Kidney (tissue), 14 donors: Measurements from ENCODE around the gene DGKG. TPM values are rescaled to one million over a fixed set of nuclear protein-coding genes. Genes with fewer than 3 reads are reported as not detected.

Source experiments
- DNase-seq, 5 donors: peaks; one replicate each; pipeline ENCODE4 v3.0.0-alpha.2; 2013 to 2020
- FAIRE-seq: peaks from 2 replicates; lab custom pipeline; 2012; peaks lifted over from hg19 to GRCh38; lab: Jason Lieb, UNC
- H3K27ac ChIP-seq, 2 donors: one replicate each; pipeline ENCODE4 v1.7.0; 2013; ENCODE audit warnings: low read depth in 2 of 2, low read length in 2 of 2, inconsistent platforms in 1 of 2
- H3K27me3 ChIP-seq: one replicate; pipeline ENCODE4 v1.7.1; 2013; ENCODE audit warnings: low read length, inconsistent platforms; ENCODE audit not compliant: control insufficient read depth, insufficient read depth
- H3K36me3 ChIP-seq, 3 donors: one replicate each; pipeline versions ENCODE4 v1.7.0 to v1.7.1; 2013; ENCODE audit warnings: low read length in 3 of 3, control low read depth in 1 of 3, inconsistent platforms in 1 of 3; ENCODE audit not compliant: insufficient read depth in 3 of 3, control insufficient read depth in 2 of 3
- H3K4me1 ChIP-seq, 3 donors: one replicate each; pipeline versions ENCODE4 v1.7.0 to v1.7.1; 2013; ENCODE audit warnings: low read length in 3 of 3, inconsistent platforms in 1 of 3, low read depth in 1 of 3; ENCODE audit not compliant: control insufficient read depth in 2 of 3, insufficient read depth in 2 of 3
- H3K4me3 ChIP-seq, 3 donors: one replicate each; pipeline versions ENCODE4 v1.7.0 to v1.8.1; 2013; ENCODE audit warnings: low read length in 3 of 3, control low read depth in 1 of 3, inconsistent platforms in 1 of 3
- H3K9ac ChIP-seq, 3 donors: one replicate each; pipeline versions ENCODE4 v1.7.0 to v1.7.1; 2013; ENCODE audit warnings: low read length in 3 of 3, control low read depth in 1 of 3, inconsistent platforms in 1 of 3
- H3K9me3 ChIP-seq, 3 donors: one replicate each; pipeline versions ENCODE4 v1.7.0 to v1.7.1; 2013; ENCODE audit warnings: low read length in 3 of 3, control low read depth in 1 of 3, inconsistent platforms in 1 of 3; ENCODE audit not compliant: control insufficient read depth in 2 of 3, insufficient read depth in 1 of 3
- CTCF ChIP-seq: IDR thresholded peaks from 3 replicates; pipeline ENCODE4 v1.5.1; 2012; ENCODE audit warnings: mild to moderate bottlenecking, moderate library complexity, borderline replicate concordance; ENCODE audit not compliant: insufficient read depth; ENCODE audit errors: extremely low read depth
- intact Hi-C: fragments of 100-400 bp; cut with DNase I; formaldehyde crosslinking; loops from one replicate; pipeline ENCODE4 v1.11.1; 2022
- polyA plus RNA-seq: library from polyadenylated mRNA; stranded (reverse); fragments of 350-450 nt; fragmentation: Illumina TruSeq; extraction: RNeasy Lipid Tissue Mini Kit (QIAGEN cat#74804); gene quantifications from one replicate; pipeline ENCODE4 v1.2.3, GENCODE V29; 2014; ENCODE audit warnings: low read depth, low replicate concordance; ENCODE audit not compliant: insufficient read depth
- total RNA-seq: library from RNA; stranded (reverse); fragmentation: NEBNext Ultra II Directional; extraction: Animal tissue kit (Norgen Biotek cat#: 25700); gene quantifications from one replicate; pipeline ENCODE4 v1.2.1, GENCODE V29; 2021
- donor health status: control.
- donor health status: control.
- donor health status: control.
- donor health status: control.
- donor health status: control.
- donor health status: DM: yes; HTN: yes; CAD: no.
- donor health status: Normal renal cell carcinoma (clear cell type).

DGKG gene
- total and polyA plus RNA-seq, 2 donors from 2014 or later, result 0.95 to 11.4 TPM

GRCh38 chr3:186382217-186382885 lies 20.3 kb upstream of the DGKG start:
- H3K27me3 ChIP-seq, result no peaks in the 10 kb centered on the region
- H3K27ac ChIP-seq, result no peak overlapping the region
- TF ChIP-seq CTCF, result no peak
- peaks cover 0 to 12% (median 4%) of the 10 kb centered on the region in 3 donors for H3K4me1 ChIP-seq
- no peak for FAIRE-seq
- H3K4me3 ChIP-seq, result peak overlapping the region in 1 of 3 donors; percentile 2
- DNase-seq, result no peak
- H3K9ac ChIP-seq, result no peak overlapping the region
- H3K36me3 ChIP-seq, result no peaks in the 10 kb centered on the region
- intact Hi-C loops, result no loop called here
- no peaks in the 10 kb centered on the region for H3K9me3 ChIP-seq

DNA sequence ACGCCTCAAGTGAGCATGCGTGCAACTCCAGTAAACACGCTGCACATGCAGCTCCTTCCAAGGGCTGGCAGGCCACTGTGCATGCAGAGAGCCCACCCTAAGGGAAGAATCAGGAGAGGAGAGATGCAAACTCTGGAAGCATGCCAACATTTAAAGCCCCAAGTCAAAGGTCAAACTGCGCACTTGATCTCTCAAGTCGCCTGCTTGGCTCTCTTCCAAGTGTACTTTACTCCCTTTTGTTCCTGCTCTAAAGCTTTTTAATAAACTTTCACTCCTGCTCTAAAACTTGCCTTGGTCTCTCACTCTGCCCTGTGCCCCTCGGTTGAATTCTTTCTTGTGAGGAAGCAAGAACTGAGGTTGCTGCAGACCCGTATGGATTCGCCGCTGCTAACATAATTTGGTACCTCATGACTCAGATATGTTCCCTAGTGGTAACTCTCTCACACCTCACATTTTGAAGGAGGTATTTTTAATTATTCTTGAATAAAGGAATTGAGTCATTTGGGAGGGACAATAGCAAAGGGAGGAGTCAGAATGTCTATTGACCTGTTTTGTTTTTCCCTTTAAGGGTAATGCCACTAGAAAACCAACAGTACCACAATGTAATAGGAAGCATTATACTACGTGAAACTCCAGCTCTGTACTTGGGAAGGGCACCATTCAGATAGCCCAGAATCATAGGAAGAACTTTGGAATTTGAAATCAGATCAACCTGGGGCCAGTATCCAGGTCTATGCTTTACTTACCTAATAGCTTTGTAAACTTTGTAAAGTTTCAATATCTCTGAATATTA lies 19.6 kb upstream of the DGKG start:
- TF ChIP-seq CTCF, result no peak
- H3K27ac ChIP-seq, result no peak overlapping the region

GRCh38 chr3:186380622-186381380 lies 18.8 kb upstream of the DGKG start:
- peaks cover 0 to 12% (median 4%) of the 10 kb centered on the region in 3 donors for H3K4me1 ChIP-seq
- no peaks in the 10 kb centered on the region for H3K36me3 ChIP-seq
- no peaks in the 10 kb centered on the region for H3K27me3 ChIP-seq
- H3K9ac ChIP-seq, result no peak overlapping the region
- no peak overlapping the region for H3K27ac ChIP-seq
- DNase-seq (no peak), FAIRE-seq (no peak)
- intact Hi-C loops, result no loop called here
- no peak overlapping the region for H3K4me3 ChIP-seq
- TF ChIP-seq CTCF, result no peak
- H3K9me3 ChIP-seq, result no peaks in the 10 kb centered on the region

More for the DNA sequence above, 19.6 kb upstream of the DGKG start:
- no peak for FAIRE-seq
- peak in 3 of 5 donors; percentile 15 to 65 (median 58) for DNase-seq
- peaks cover 0 to 12% (median 4%) of the 10 kb centered on the region in 3 donors for H3K4me1 ChIP-seq
- intact Hi-C loops, result no loop called here
- H3K4me3 ChIP-seq, result peak overlapping the region in 1 of 3 donors; percentile 2
- H3K36me3 ChIP-seq, result no peaks in the 10 kb centered on the region
- H3K9me3 ChIP-seq, result no peaks in the 10 kb centered on the region
- no peaks in the 10 kb centered on the region for H3K27me3 ChIP-seq
- no peak overlapping the region for H3K9ac ChIP-seq
